Prostate gland (tissue), 2 donors: Measurements from ENCODE around the gene AMDHD2. TPM values are rescaled to one million over a fixed set of nuclear protein-coding genes. Genes with fewer than 3 reads are reported as not detected.
"Not testable (repeated sequence)": the region's sequence is repeated elsewhere in the genome, so short reads cannot be mapped to it uniquely, and the experiment has no call there.

Experiments
- DNase-seq: peaks from one replicate; pipeline ENCODE4 v3.0.0-alpha.2; 2019; ENCODE audit warnings: low spot score
- H3K27ac ChIP-seq, 2 donors: fragments of 200-600 bp; sonication (generic); 2 replicates each; pipeline ENCODE4 v1.5.1; 2017 to 2019
- H3K27me3 ChIP-seq: fragments of 200-600 bp; sonication (generic); replicated peaks from 2 replicates; pipeline ENCODE4 v1.5.1; 2019; ENCODE audit not compliant: insufficient read depth
- H3K36me3 ChIP-seq, 2 donors: fragments of 200-600 bp; sonication (generic); 1 replicate in 1 of 2; 2 replicates in 1 of 2; pipeline versions ENCODE4 v1.5.1 to v1.8.1; 2017 to 2019
- H3K4me1 ChIP-seq: fragments of 200-600 bp; sonication (generic); replicated peaks from 2 replicates; pipeline ENCODE4 v1.5.1; 2019
- H3K4me3 ChIP-seq, 2 donors: fragments of 200-600 bp; sonication (generic); 2 replicates each; pipeline ENCODE4 v1.5.1; 2017 to 2019
- H3K9me3 ChIP-seq: fragments of 200-600 bp; sonication (generic); 2 replicates; pipeline ENCODE4 v1.5.1; 2017
- CTCF ChIP-seq, 4 experiments: fragments of 200-600 bp in 2 of 4; fragments of 450-650 bp in 2 of 4; sonication (generic) in 2 of 4; IDR thresholded peaks; 1 replicate in 3 of 4; 2 replicates in 1 of 4; pipeline ENCODE4 v1.5.1; 2016 to 2019; ENCODE audit warnings: antibody characterized with exemption in 4 of 4, mild to moderate bottlenecking in 2 of 4, moderate library complexity in 2 of 4
- POLR2A ChIP-seq: fragments of 450-650 bp; IDR thresholded peaks from one replicate; pipeline ENCODE4 v1.6.1; 2016; ENCODE audit warnings: antibody characterized with exemption, mild to moderate bottlenecking
- POLR2AphosphoS5 ChIP-seq: sonication (generic); formaldehyde crosslinking; IDR thresholded peaks from one replicate; pipeline ENCODE4 v1.6.1; 2017; ENCODE audit warnings: antibody characterized with exemption
- WGBS: methylation state at CpG from one replicate; pipeline ENCODE4 v1.1.5; 2018; 5-methylcytosine and 5-hydroxymethylcytosine counted together
- intact Hi-C: fragments of 100-400 bp; cut with DNase I; formaldehyde crosslinking; loops from one replicate; pipeline ENCODE4 v1.14.2; 2022
- total RNA-seq, 2 donors: library from RNA; depleted of rRNA; stranded (reverse); fragments of >200 nt; gene quantifications; one replicate each; pipeline ENCODE4 v1.1.0, GENCODE V29; 2016

AMDHD2 gene
- total RNA-seq, 2 donors from 2014 or later, result 41.4 to 78.1 TPM

DNA sequence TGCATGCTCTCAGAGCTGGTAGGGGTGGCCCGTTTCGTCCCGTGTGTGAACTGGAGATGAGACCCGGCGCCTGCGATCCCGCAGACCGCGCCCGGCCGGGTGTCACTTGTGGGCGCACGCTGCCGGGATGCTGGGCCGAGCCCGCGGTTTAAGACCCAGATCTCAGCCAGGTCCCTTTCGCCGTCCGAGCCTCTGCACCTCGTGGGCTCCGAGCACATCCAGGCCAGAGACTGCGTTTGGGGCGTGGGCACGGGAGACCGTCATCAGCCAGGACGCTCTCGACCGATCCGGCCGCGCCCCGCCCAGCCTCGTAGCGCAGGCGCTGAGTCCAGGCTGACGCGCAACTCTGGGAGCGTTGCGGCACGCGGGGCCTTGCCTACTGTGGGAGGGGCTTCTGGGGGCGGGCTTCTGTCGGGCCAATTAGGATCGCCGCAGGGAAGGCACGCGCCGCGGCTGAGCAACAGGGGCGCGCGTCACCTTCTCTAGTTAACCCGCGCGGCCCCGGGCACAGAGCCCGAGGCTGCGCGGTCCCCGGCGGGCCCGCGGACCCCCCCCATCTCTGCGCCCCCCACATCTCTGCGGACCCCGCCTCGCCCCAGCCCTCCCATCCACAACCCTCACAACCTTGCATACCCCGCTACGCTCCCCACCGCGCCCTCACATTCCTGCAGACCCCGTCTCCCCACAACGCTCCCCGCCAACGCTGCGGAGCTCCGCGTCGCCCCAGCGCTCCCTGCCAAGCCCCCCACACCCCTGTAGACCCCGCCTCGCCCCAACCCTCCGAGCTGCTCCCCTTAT lies 11.7 kb downstream of the AMDHD2 start:
- DNase-seq, result peak; percentile 98
- Histone ChIP-seq H3K27me3 (no peaks in the 10 kb centered on the region), H3K4me1 (peaks cover 6% of the 10 kb centered on the region), H3K9me3 (no peaks in the 10 kb centered on the region), H3K27ac (peak overlapping the region; percentile 93 to 97), H3K36me3 (peaks cover 7% of the 10 kb centered on the region in 2 donors), H3K4me3 (peak overlapping the region; percentile 49 to 62)
- under 1% methylated on average over 80 of the region's 84 CpGs for WGBS
- TF ChIP-seq CTCF (IDR thresholded peaks at IDR 0.05) (peak in 1 of 4 experiments; percentile 24), POLR2AphosphoS5 (peak; percentile 98), POLR2A (peak; percentile 92)
- intact Hi-C loops, result loop anchor here (10.0 kb wide), 1 partner anchor 63 kb away; no protein-coding TSS in a partner anchor

DNA sequence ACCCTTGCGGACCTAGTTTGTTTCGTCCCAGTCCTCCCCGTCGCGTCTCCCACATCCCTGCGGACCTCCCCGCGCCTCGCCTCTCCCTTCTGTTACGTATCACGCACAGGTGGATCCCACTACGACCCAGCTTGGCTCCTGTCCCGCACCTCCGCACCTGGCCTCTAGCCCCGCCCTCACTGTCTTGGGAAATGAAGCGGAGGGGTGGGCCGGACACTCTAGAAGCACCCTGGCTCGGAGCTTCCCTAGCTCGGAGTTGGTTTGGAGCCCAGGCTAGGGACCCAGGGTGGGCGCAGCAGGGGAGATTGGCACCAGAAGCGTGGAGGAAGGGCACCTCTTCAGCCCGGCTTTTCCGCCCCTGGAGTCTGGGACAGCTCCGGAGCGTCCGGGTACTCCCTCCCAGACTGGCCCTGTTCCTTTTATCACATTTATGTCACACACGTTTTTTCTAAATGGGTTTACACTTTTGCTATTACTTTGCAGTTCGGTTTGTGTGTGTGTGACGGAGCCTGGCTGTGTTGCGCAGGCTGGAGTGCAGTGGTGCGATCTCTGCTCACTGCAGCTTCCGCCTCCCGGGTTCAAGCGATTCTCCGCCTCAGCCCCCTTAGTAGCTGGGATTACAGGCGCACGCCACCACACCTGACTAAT lies 12.4 kb downstream of the AMDHD2 start:
- intact Hi-C loops, result loop anchor here (10.0 kb wide), 1 partner anchor 62 kb away; no protein-coding TSS in a partner anchor
- no peaks in the 10 kb centered on the region for H3K27me3 ChIP-seq
- no peaks in the 10 kb centered on the region for H3K9me3 ChIP-seq
- peak; percentile 88 for DNase-seq
- TF ChIP-seq CTCF (IDR thresholded peaks at IDR 0.05), result no peak
- TF ChIP-seq POLR2AphosphoS5, result peak; percentile 65
- peak; percentile 64 for TF ChIP-seq POLR2A
- 3% methylated on average over 37 of the region's 37 CpGs for WGBS
- H3K27ac ChIP-seq, result peak overlapping the region; percentile 93 to 97
- peaks cover 7% of the 10 kb centered on the region in 2 donors for H3K36me3 ChIP-seq
- peak overlapping the region; percentile 49 to 62 for H3K4me3 ChIP-seq
- H3K4me1 ChIP-seq, result peaks cover 6% of the 10 kb centered on the region

DNA sequence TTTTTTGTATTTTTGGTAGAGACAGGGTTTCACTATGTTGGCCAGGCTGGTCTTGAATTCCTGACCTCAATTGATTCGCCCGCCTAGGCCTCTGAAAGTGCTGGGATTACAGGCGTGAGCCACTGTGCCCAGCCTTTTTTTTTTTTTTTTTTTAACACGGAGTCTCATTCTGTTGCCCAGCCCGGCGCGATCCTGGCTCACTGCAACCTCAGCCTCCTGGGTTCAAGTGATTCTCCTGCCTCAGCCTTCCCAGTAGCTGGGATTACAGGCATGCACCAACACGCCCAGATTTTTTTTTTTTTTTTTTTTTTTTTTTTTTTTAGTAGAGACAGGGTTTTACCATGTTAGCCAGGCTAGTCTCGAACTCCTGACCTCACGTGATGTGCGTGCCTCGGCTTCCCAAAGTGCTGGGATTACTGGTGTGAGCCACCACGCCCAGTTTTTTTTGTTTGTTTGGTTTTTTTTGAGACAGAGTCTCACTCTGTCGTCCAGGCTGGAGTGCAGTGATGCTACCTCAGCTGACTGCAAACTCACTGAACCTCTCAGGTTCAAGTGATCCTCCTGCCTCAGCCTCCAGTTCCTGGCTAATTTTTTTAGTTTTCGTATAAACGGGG lies 13.1 kb downstream of the AMDHD2 start:
- H3K9me3 ChIP-seq, DNase-seq, H3K27me3 ChIP-seq, H3K4me1 ChIP-seq, H3K36me3 ChIP-seq: not testable (repeated sequence)
- WGBS, result 21% methylated on average over 16 of the region's 16 CpGs
- H3K4me3 ChIP-seq, result peak overlapping the region; percentile 49 to 62
- intact Hi-C loops, result loop anchor here (10.0 kb wide), 1 partner anchor 62 kb away; no protein-coding TSS in a partner anchor
- H3K27ac ChIP-seq, result peak overlapping the region; percentile 93 to 97

GRCh38 chr16:2533912-2534311 lies 13.7 kb downstream of the AMDHD2 start:
- peaks cover 0 to 7% of the 10 kb centered on the region in 2 donors for H3K36me3 ChIP-seq
- no peak for TF ChIP-seq POLR2A
- no peak for TF ChIP-seq POLR2AphosphoS5
- TF ChIP-seq CTCF (IDR thresholded peaks at IDR 0.05), result no peak
- 85% methylated on average over 11 of the region's 11 CpGs for WGBS
- intact Hi-C loops, result loop anchor here (2.0 to 10.0 kb wide), 2 partner anchors 19 to 61 kb away; no protein-coding TSS in a partner anchor
- no peaks in the 10 kb centered on the region for H3K9me3 ChIP-seq
- no peak overlapping the region for H3K4me3 ChIP-seq
- H3K27me3 ChIP-seq, result no peaks in the 10 kb centered on the region
- no peak overlapping the region for H3K27ac ChIP-seq
- no peak for DNase-seq
- peaks cover 6% of the 10 kb centered on the region for H3K4me1 ChIP-seq

GRCh38 chr16:2534335-2534734 lies 14.2 kb downstream of the AMDHD2 start:
- not testable (repeated sequence) for H3K4me1 ChIP-seq, H3K4me3 ChIP-seq, H3K36me3 ChIP-seq, H3K27ac ChIP-seq, H3K27me3 ChIP-seq, DNase-seq, H3K9me3 ChIP-seq
- 86% methylated on average over 5 of the region's 5 CpGs for WGBS
- intact Hi-C loops, result loop anchor here (2.0 to 10.0 kb wide), 2 partner anchors 20 to 60 kb away; no protein-coding TSS in a partner anchor
